Measurements from ENCODE around the gene ABCB4. TPM values are rescaled to one million over a fixed set of nuclear protein-coding genes. Genes with fewer than 3 reads are reported as not detected.

Gene ABCB4
- total RNA-seq, 1 donor, result 0.81 TPM

DNA sequence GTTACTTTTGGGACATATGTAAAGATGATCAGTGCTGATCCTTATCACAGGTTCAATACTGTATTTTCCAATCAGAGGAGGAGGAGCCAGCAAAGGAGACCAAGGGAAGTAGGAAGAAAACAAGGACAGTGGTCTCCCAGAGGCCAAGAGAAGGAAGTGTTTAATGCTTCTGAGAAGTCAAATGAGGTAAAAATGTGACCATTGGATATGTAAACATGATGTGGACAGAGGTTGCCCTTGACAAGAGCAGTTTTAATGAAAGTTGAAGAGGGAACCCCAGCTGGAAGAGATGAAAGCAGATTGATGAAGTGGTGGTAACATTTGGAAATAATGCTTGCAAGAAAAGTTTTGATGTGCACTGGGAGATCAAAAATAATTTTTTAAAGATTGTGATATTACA is 111.2 kb downstream of the ABCB4 start:
- DNase-seq (ENCODE audit: low read depth), result no peak
- no peak overlapping the region for H3K4me3 ChIP-seq (ENCODE audit: low read depth, low read length)
- TF ChIP-seq, protein P1, sequence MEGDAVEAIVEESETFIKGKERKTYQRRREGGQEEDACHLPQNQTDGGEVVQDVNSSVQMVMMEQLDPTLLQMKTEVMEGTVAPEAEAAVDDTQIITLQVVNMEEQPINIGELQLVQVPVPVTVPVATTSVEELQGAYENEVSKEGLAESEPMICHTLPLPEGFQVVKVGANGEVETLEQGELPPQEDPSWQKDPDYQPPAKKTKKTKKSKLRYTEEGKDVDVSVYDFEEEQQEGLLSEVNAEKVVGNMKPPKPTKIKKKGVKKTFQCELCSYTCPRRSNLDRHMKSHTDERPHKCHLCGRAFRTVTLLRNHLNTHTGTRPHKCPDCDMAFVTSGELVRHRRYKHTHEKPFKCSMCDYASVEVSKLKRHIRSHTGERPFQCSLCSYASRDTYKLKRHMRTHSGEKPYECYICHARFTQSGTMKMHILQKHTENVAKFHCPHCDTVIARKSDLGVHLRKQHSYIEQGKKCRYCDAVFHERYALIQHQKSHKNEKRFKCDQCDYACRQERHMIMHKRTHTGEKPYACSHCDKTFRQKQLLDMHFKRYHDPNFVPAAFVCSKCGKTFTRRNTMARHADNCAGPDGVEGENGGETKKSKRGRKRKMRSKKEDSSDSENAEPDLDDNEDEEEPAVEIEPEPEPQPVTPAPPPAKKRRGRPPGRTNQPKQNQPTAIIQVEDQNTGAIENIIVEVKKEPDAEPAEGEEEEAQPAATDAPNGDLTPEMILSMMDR (IDR thresholded peaks at IDR 0.05; ENCODE audit: insufficient read depth, low read length), result no peak

DNA sequence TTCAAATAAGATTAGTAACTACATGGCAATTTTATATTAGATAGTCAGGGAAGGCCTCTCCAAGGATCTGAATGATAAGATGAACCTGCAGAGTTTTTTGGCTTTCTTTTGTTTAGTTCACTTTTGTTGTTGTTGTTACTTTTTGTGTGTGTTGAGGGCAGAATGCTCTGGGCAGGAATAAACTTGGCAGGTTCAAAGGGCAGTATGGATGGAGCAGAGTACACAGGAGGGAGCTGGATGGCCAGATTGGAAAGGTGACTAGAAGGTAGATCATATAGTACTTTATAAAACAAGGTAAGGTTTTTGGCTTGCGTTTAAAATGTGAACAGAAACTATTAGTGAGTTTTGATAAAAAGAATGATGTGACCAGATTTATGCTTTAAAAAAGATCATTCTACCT is 112.1 kb downstream of the ABCB4 start:
- TF ChIP-seq, protein P1 (IDR thresholded peaks at IDR 0.05; ENCODE audit: insufficient read depth, low read length), result no peak
- no peak for DNase-seq (ENCODE audit: low read depth)
- no peak overlapping the region for H3K4me3 ChIP-seq (ENCODE audit: low read depth, low read length)

DNA sequence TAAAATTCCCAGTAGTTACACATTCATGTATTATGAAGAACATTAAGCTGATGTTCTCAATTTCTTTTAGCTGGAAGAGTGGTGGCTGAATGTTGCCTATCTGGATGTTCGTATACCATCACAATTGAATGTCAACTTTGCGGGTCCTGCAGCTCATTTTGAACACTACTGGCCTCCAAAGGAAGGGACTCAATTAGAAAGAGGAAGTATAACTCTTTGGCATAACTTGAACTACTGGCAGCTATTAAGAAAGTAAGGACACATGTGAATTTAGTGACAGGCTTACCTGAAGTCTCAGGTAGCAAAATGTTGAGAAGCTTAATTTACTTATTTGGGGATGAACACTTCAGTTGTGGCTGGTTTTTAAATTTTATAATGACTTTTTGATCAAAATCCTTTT is 114.2 kb downstream of the ABCB4 start:
- TF ChIP-seq, protein P1 (IDR thresholded peaks at IDR 0.05; ENCODE audit: insufficient read depth, low read length), result no peak
- DNase-seq (ENCODE audit: low read depth), result no peak

DNA sequence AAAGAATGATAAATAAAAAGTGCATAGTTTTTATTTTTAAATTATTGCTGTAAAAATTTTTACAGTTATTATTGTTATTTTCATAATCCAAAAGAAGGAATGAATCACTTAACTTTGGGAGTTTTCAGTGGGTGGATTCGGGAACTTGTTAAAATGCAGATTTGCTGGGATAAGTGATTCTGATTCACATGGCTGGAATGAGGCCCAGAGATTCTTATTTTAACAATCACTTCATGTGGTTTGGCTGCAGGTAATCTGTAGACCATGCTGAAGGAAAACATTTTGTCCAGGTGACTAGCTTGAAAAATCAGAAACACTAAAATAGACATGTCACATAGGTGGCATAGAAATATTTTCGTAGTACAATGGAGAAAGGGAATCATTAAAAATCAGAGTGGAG is 116.1 kb downstream of the ABCB4 start:
- DNase-seq (ENCODE audit: low read depth), result peak; percentile 62
- no peak overlapping the region for H3K4me3 ChIP-seq (ENCODE audit: low read depth, low read length)
- TF ChIP-seq, protein P1 (IDR thresholded peaks at IDR 0.05; ENCODE audit: insufficient read depth, low read length), result no peak

More for the DNA sequence above, 114.2 kb downstream of the ABCB4 start:
- H3K4me3 ChIP-seq (ENCODE audit: low read depth, low read length), result no peak overlapping the region

DNA sequence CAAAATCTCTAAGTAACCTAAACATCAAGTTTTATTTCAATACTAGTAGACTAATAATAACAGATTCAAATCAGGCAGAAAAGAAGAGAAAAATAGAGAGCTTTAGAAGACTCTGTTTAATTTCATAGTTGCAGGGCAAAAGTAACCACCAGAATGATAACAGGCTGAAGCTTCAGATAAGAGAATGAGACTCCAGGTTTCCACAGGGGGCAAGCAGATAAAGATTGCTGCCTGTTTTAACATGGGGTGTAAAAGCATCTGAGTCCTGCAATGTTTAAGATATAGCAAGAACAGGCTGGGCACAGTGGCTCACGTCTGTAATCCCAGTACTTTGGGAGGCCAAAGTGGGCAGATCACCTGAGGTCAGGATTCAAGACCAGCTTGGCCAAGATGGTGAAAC is 119.0 kb downstream of the ABCB4 start:
- DNase-seq (ENCODE audit: low read depth), result no peak
- H3K4me3 ChIP-seq (ENCODE audit: low read depth, low read length), result no peak overlapping the region
- TF ChIP-seq, protein P1 (IDR thresholded peaks at IDR 0.05; ENCODE audit: insufficient read depth, low read length), result no peak

DNA sequence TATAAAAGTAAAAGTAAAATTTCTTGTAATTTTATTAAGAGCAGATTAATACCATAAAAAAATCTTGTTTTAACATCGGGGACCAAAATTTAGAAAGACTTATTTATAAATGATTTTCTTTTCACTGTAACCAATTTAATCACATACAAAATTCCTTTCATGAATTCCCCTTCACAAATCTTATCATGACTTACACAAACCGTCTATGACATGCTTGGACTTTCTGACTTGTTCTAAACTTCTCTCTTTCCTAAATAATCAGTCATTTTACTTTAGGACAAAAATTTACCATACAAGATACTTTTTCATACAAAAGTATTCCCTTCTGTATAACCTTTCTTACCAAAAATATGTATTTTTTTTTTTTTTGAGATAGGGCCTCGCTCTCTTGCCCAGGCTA is 120.7 kb downstream of the ABCB4 start:
- peak; percentile 9 for DNase-seq (ENCODE audit: low read depth)
- TF ChIP-seq, protein P1 (IDR thresholded peaks at IDR 0.05; ENCODE audit: insufficient read depth, low read length), result no peak
- H3K4me3 ChIP-seq (ENCODE audit: low read depth, low read length), result no peak overlapping the region

Other genes with a start within 250 kb of the ABCB4 start
- gene CROT, start 130.0 kb downstream of the ABCB4 start, total RNA-seq (ENCODE audit: low replicate concordance), result 25.9 and 31.4 TPM in 2 replicates
- gene ABCB1, start 125.2 kb upstream of the ABCB4 start, total RNA-seq (ENCODE audit: low replicate concordance), result 0.08 and 0.36 TPM in 2 replicates
- 0.27 and 3.1 TPM in 2 replicates for gene RUNDC3B, start 152.7 kb upstream of the ABCB4 start, total RNA-seq (ENCODE audit: low replicate concordance)